Fibroblast of skin of abdomen (primary cell): ENCODE measurements around the gene NEB.
"Not testable (repeated sequence)": the region's sequence is repeated elsewhere in the genome, so short reads cannot be mapped to it uniquely, and the experiment has no call there.

Experiments used
- DNase-seq: peaks from one replicate; pipeline ENCODE4 v3.0.0-alpha.2; 2013

Gene NEB

GRCh38 chr2:151646512-151646911 is 87.8 kb downstream of the NEB start:
- DNase-seq, result not testable (repeated sequence)

GRCh38 chr2:151644580-151644979 is 89.7 kb downstream of the NEB start:
- DNase-seq, result no peak

GRCh38 chr2:151641895-151642294 is 92.4 kb downstream of the NEB start:
- not testable (repeated sequence) for DNase-seq

GRCh38 chr2:151640087-151640486 is 94.2 kb downstream of the NEB start:
- DNase-seq, result no peak

GRCh38 chr2:151638990-151639389 is 95.3 kb downstream of the NEB start:
- DNase-seq, result no peak

DNA sequence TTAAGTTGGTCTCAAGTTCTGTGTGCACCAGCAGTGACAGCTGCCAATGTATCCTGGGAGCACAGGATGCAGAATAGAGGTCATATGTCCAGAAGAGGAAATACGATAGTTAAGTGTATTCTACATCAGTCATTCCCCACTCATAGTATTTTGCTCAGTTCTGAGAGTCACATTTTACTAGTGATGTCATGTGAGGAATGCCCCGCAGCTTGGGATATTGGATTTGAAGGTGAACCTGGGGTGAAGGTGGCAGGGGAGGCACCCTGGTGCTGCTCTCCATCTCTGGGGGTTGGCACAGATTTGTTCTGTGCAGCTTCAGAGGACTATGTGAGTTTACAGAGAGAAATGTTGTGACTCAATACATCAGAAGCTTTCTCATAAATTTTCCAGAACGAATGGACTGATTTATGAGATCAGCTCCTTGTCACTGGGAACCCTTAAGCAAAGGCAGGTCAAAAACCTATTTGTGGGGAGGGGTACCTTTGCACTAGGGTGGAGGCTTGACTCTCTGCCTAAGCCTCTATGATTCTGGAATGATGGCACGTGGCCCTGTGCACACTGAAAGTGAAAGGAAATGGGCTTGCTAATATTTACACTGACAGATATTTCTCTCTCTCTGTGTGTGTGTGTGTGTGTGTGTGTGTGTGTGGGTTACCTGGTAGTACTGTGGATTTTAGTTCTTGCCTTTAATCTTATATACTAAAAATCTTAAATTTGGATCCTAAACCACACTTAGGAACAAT is 95.9 kb downstream of the NEB start:
- DNase-seq, result no peak

DNA sequence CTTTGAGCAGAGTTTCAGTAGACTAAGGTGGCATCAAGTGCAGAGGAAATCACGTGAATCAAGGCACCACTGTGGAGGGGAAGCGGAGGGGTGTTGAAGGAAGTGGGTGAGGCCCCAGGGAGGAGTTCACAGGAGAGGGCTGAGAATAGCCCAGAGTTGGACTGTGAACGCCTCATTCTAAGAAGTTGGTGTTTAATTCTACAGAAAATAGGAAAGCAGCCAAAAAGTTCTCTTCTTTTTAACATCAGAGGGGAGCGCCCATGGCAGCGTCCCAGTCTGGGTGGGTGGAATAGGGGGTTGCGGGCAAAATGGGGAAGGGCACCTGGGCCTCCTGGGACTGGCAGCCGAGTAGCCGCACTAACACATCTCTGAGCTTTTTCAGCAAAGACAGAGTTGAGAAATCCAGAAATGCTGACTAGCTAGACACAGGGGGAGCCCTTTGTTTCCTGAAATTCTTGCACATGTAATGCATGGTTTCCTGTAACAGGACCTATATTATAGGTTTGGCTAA is 97.0 kb downstream of the NEB start:
- no peak for DNase-seq

GRCh38 chr2:151634736-151635467 is 99.4 kb downstream of the NEB start:
- DNase-seq, result no peak

- peak; percentile 14 for DNase-seq
Measured at GRCh38 chr2:151632993-151633565, 101.2 kb downstream of the NEB start.

GRCh38 chr2:151630372-151630771 is 103.9 kb downstream of the NEB start:
- DNase-seq, result no peak

DNA sequence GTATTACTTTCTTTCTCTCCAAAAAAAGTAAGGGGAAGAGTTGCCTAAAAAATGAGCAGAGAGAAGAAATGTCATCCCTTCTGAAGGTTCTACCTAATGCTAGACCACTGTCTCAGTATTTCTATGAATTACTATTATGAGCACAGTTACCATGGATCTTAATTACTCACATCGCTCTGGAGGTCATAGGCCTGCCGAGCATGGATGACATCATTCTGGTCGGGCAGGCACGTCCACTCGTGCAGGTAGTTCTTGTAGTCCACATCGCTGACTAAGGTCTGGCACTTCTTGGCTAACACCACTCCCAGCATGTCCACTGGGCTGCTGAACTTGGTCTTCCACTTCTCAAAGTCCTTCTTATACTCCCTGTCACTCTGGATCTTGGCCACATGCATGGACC is 106.9 kb downstream of the NEB start:
- no peak for DNase-seq

DNA sequence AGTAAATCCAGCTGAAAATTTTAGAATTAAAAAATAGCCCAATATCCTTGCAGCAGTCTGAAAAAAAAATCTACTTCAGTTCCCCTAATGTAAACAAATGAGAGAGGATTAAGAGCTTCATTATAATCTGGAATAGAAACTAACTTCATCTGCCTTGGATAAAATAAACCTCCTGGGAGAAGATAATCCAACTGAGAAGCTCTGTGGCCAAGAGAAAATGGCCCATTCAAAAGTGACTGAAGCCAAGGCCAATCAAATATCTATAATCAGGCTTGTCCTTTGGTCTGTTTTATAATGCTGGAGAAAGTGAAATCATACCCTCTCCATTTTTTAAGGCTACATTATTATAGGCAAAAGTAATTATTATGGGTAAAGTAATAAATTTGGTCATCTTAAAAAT is 110.0 kb downstream of the NEB start:
- no peak for DNase-seq

DNA sequence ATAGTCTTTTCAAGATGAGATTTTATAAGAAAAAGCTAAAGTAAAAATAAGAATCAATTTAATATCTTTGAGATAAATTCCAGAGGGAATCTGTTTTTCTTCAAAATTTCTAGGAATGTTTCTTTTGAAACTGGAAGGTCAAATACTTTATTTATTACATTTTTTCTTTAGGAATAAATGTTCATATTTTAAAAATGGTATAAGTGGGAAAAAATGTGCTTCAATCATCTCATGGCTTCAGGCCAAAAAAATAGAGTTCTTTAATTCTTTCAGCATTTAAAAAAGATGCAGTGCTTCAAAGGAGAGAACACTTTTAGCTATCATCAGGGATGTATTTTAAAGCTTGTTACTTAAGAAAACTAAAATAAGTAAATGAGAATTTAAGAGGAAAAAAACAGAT is 110.6 kb downstream of the NEB start:
- no peak for DNase-seq

DNA sequence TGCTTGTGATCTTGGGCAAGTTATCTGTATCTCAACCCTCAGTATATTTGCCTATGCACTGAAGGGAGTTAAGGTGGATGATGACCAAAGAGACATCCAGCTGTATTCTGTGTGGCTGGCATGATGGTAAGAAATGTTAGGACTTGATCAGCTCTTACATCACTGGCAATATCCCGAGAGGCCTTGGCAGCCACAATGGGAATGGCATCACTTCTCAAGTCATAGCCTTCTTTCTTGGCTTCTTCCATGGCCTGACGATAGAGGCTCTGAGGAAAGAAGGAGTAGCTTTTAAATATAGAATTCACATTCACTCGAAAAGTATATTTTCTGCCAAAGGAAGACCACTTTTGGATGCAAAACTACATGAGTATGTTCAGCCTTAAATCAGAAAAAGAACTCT is 113.5 kb downstream of the NEB start:
- DNase-seq, result no peak

- peak; percentile 4 for DNase-seq
Measured at GRCh38 chr2:151619337-151619989, 114.8 kb downstream of the NEB start.

GRCh38 chr2:151616760-151617339 is 117.4 kb downstream of the NEB start:
- no peak for DNase-seq

- no peak for DNase-seq
Measured at GRCh38 chr2:151614606-151615306, 119.5 kb downstream of the NEB start.

DNA sequence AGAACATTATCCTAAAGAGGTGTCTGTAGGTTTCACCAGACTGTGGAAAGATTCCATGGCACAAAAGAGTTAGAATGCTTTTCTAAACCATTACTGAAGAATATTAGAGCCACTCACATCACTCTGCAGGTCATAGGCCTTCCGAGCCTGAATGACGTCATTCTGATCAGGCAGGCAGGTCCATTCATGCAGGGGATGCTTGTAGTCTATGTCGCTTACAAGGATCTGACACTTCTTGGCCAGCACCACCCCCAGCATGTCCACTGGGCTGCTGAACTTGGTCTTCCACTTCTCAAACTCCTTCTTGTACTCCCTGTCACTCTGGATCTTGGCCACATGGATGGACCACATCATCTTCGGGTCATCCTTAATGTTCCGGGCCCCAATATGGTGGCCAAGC is 120.1 kb downstream of the NEB start:
- no peak for DNase-seq

- no peak for DNase-seq
Measured at GRCh38 chr2:151611351-151611750, 122.9 kb downstream of the NEB start.

GRCh38 chr2:151610310-151610709 is 124.0 kb downstream of the NEB start:
- no peak for DNase-seq

GRCh38 chr2:151609705-151610104 is 124.6 kb downstream of the NEB start:
- no peak for DNase-seq
